HG02870 (cell line): ENCODE data around the gene ZNF839.
"Not testable (repeated sequence)": the region's sequence is repeated elsewhere in the genome, so short reads cannot be mapped to it uniquely, and the experiment has no call there.

Source experiments
- ATAC-seq: cut with Tn5 transposase; IDR thresholded peaks from one replicate; pipeline ENCODE4 v1.9.1; 2021; ENCODE audit warnings: mild to moderate bottlenecking, moderate library complexity; ENCODE audit not compliant: unreplicated experiment

Gene ZNF839

GRCh38 chr14:102304611-102305506 lies 14.7 kb upstream of the ZNF839 start, which contains the start of gene MOK:
Gene MOK, minus strand, starts transcription at chr14:102305164. Its CDS starts 196 bp downstream, at chr14:102304968.
- ATAC-seq: peak; percentile 96

- ATAC-seq: no peak
Observed at GRCh38 chr14:102314242-102315011, 5.1 kb upstream of the ZNF839 start.

GRCh38 chr14:102315121-102315520 lies 4.4 kb upstream of the ZNF839 start:
- no peak for ATAC-seq

- no peak for ATAC-seq
Observed at GRCh38 chr14:102316338-102316742, 3.2 kb upstream of the ZNF839 start.

GRCh38 chr14:102316743-102317563 lies 2.6 kb upstream of the ZNF839 start:
- ATAC-seq: peak; percentile 47

GRCh38 chr14:102317564-102318248 lies 1.8 kb upstream of the ZNF839 start:
- no peak for ATAC-seq

GRCh38 chr14:102318781-102319276 lies 717 bp upstream of the ZNF839 start:
- no peak for ATAC-seq

- ATAC-seq: peak; percentile 10
Observed at GRCh38 chr14:102320033-102320660, 601 bp downstream of the ZNF839 start.

- ATAC-seq: no peak
Observed at GRCh38 chr14:102320671-102321455, 1.3 kb downstream of the ZNF839 start.

- no peak for ATAC-seq
Observed at GRCh38 chr14:102321456-102322422, 2.2 kb downstream of the ZNF839 start.

GRCh38 chr14:102323102-102323501 lies 3.6 kb downstream of the ZNF839 start:
- ATAC-seq: no peak

GRCh38 chr14:102325791-102326345 lies 6.3 kb downstream of the ZNF839 start:
- no peak for ATAC-seq

- no peak for ATAC-seq
Observed at GRCh38 chr14:102326583-102326982, 7.0 kb downstream of the ZNF839 start.

- ATAC-seq: not testable (repeated sequence)
Observed at GRCh38 chr14:102329381-102329780, 9.8 kb downstream of the ZNF839 start.

GRCh38 chr14:102330806-102331205 lies 11.3 kb downstream of the ZNF839 start:
- ATAC-seq: no peak

GRCh38 chr14:102333390-102333789 lies 13.8 kb downstream of the ZNF839 start:
- ATAC-seq: no peak
